HG02678 (cell line): Measurements from ENCODE around the gene NOD2.
A peak's percentile ranks its signal among the peaks of the same experiment; 100 is the strongest.

Source experiments
- ATAC-seq: cut with Tn5 transposase; IDR thresholded peaks from one replicate; pipeline ENCODE4 v1.9.1; 2021; ENCODE audit warnings: mild to moderate bottlenecking, moderate library complexity; ENCODE audit not compliant: unreplicated experiment

NOD2 gene

GRCh38 chr16:50690177-50690576, 3.2 kb upstream of the NOD2 start:
- no peak for ATAC-seq

GRCh38 chr16:50692644-50692998, 785 bp upstream of the NOD2 start:
- no peak for ATAC-seq

GRCh38 chr16:50694206-50694605, 800 bp downstream of the NOD2 start:
- peak; percentile 25 for ATAC-seq

- no peak for ATAC-seq
These were observed 1.9 kb downstream of the NOD2 start for GRCh38 chr16:50695017-50696000.

- no peak for ATAC-seq
These were observed 2.7 kb downstream of the NOD2 start for GRCh38 chr16:50696126-50696525.

- peak; percentile 63 for ATAC-seq
These were observed 3.4 kb downstream of the NOD2 start for GRCh38 chr16:50696575-50697420.

- ATAC-seq, result no peak
These were observed 4.0 kb downstream of the NOD2 start for GRCh38 chr16:50697421-50697715.

- ATAC-seq, result peak; percentile 49
These were observed 4.7 kb downstream of the NOD2 start for GRCh38 chr16:50697881-50698767.

- ATAC-seq, result no peak
These were observed 6.1 kb downstream of the NOD2 start for GRCh38 chr16:50699326-50700159.

GRCh38 chr16:50702725-50703124, 9.3 kb downstream of the NOD2 start:
- no peak for ATAC-seq

- no peak for ATAC-seq
These were observed 10.8 kb downstream of the NOD2 start for GRCh38 chr16:50704245-50704644.

GRCh38 chr16:50705436-50706110, 12.2 kb downstream of the NOD2 start:
- ATAC-seq, result no peak

- no peak for ATAC-seq
These were observed 12.8 kb downstream of the NOD2 start for GRCh38 chr16:50706250-50706649.

- ATAC-seq, result no peak
These were observed 15.1 kb downstream of the NOD2 start for GRCh38 chr16:50708373-50709060.

- no peak for ATAC-seq
These were observed 15.8 kb downstream of the NOD2 start for GRCh38 chr16:50709061-50709684.

GRCh38 chr16:50709980-50710379, 16.6 kb downstream of the NOD2 start:
- no peak for ATAC-seq

GRCh38 chr16:50711040-50711439, 17.6 kb downstream of the NOD2 start:
- no peak for ATAC-seq

- ATAC-seq, result no peak
These were observed 18.6 kb downstream of the NOD2 start for GRCh38 chr16:50711862-50712559.
